Skeletal muscle tissue (tissue), 4 donors: ENCODE measurements around the gene FSTL1. TPM values are rescaled to one million over a fixed set of nuclear protein-coding genes. Genes with fewer than 3 reads are reported as not detected.
A peak's percentile ranks its signal among the peaks of the same experiment; 100 is the strongest.

Experiments
- H3K27ac ChIP-seq: one replicate; pipeline ENCODE4 v1.7.0; 2013; ENCODE audit warnings: mild to moderate bottlenecking, low read depth, low read length, inconsistent platforms
- H3K27me3 ChIP-seq, 3 donors: one replicate each; pipeline ENCODE4 v1.7.0; 2013; ENCODE audit warnings: low read length in 3 of 3; ENCODE audit not compliant: control insufficient read depth in 3 of 3, insufficient read depth in 3 of 3
- H3K36me3 ChIP-seq, 3 donors: one replicate each; pipeline ENCODE4 v1.7.0; 2013; ENCODE audit warnings: low read length in 3 of 3; ENCODE audit not compliant: control insufficient read depth in 3 of 3, insufficient read depth in 3 of 3
- H3K4me1 ChIP-seq, 3 donors: one replicate each; pipeline ENCODE4 v1.7.0; 2013; ENCODE audit warnings: low read length in 3 of 3, mild to moderate bottlenecking in 3 of 3; ENCODE audit not compliant: control insufficient read depth in 3 of 3, insufficient read depth in 3 of 3
- H3K4me3 ChIP-seq, 3 donors: one replicate each; pipeline ENCODE4 v1.7.0; 2013; ENCODE audit warnings: low read length in 3 of 3
- H3K9ac ChIP-seq, 3 donors: one replicate each; pipeline ENCODE4 v1.7.0; 2013; ENCODE audit warnings: low read length in 3 of 3, mild to moderate bottlenecking in 3 of 3, moderate library complexity in 2 of 3, low read depth in 1 of 3
- H3K9me3 ChIP-seq, 3 donors: one replicate each; pipeline ENCODE4 v1.7.0; 2013; ENCODE audit warnings: low read length in 3 of 3; ENCODE audit not compliant: control insufficient read depth in 3 of 3
- total RNA-seq: library from RNA; depleted of rRNA; stranded (reverse); fragments of >200 nt; gene quantifications from one replicate; pipeline ENCODE4 v1.2.3, GENCODE V29; 2014
- donor health status: Osteomylitis.

Gene FSTL1
- total RNA-seq, 1 donor from 2014 or later, result 377 TPM

DNA sequence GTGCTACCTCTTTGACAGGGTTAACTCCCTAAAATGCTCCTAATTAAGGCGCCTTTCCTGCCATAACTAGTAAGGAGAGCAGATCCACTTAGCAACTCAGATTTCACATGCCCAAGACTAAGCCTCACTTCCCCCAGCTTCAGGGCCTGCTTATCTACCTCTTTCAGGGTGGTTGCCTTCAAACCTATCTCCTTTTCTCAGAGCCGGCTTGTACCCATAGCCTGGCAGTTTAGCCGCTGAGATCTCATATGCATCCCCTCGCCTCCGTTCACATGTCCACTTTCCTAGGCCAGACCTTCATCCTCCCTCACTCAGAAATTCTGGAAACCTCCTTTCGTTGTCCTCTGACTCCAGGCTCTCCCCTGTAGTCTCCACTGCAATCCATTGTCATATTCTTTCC lies 1.0 kb upstream of the FSTL1 start:
- H3K36me3 ChIP-seq, result peaks cover 0 to 3% (median 2%) of the 10 kb centered on the region in 3 donors
- H3K27me3 ChIP-seq, result peaks cover 0 to 11% (median 5%) of the 10 kb centered on the region in 3 donors
- peaks cover 7 to 16% (median 7%) of the 10 kb centered on the region in 3 donors for H3K4me1 ChIP-seq
- H3K9me3 ChIP-seq, result no peaks in the 10 kb centered on the region
- peak overlapping the region; percentile 66 for H3K27ac ChIP-seq
- peak overlapping the region in 2 of 3 donors; percentile 33 to 72 for H3K4me3 ChIP-seq
- peak overlapping the region in 1 of 3 donors; percentile 76 for H3K9ac ChIP-seq

- Histone ChIP-seq H3K4me1 (peaks cover 7 to 16% (median 8%) of the 10 kb centered on the region in 3 donors), H3K27ac (peak overlapping the region; percentile 66), H3K9me3 (no peaks in the 10 kb centered on the region), H3K27me3 (peaks cover 0 to 11% (median 5%) of the 10 kb centered on the region in 3 donors), H3K4me3 (peak overlapping the region; percentile 33 to 79 (median 72)), H3K36me3 (peaks cover 0 to 3% (median 2%) of the 10 kb centered on the region in 3 donors), H3K9ac (peak overlapping the region; percentile 12 to 80 (median 76))
Observed at GRCh38 chr3:120451272-120451761, 525 bp upstream of the FSTL1 start.

DNA sequence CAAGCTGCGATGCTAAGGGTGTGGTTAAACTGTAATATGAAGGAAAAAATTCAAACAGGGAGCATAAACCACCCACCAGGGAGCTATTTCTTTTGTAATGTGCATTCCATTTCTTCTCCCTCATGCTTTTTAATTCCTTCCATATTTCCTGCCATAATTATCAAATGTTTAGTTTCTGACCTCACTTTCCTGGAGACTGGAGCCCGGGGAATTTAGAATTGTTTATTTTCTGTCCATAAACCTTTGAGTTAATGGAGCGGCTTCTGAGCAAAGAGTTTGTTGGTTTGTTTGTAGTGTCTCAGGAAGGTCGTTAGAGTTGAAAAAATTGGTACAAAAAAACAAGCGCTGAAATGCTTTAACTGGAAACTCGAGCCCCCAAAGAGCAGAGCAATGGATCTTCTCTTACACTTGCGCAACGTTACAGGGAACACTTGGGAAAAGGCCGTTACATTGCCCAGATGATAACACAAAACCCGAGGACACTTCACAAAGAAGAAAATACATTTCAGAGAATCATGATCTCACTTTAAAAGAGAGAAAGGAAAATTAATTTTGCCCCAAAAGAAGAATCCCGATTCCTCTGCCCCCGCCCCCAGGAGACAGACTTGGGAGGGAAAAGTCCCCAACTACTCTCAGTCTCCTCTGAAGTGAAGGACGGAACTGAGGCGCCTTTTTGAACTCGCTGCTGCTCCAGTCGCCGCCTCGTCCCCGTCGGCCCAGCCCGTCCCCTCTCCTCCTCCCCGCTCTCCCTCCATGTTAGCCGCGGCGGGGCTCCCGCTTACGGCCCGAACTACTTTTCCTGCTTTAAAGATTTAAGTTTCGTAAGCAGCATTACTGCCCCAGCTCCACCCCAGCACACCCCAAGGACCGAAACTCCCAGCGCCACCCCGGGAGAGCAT lies 842 bp downstream of the FSTL1 start:
- peaks cover 7 to 19% (median 8%) of the 10 kb centered on the region in 3 donors for H3K4me1 ChIP-seq
- peaks cover 0 to 3% (median 2%) of the 10 kb centered on the region in 3 donors for H3K36me3 ChIP-seq
- peak overlapping the region; percentile 76 to 80 (median 77) for H3K9ac ChIP-seq
- no peaks in the 10 kb centered on the region for H3K9me3 ChIP-seq
- H3K27ac ChIP-seq, result peak overlapping the region; percentile 82
- peak overlapping the region; percentile 66 to 79 (median 72) for H3K4me3 ChIP-seq
- H3K27me3 ChIP-seq, result peaks cover 0 to 11% (median 5%) of the 10 kb centered on the region in 3 donors

- Histone ChIP-seq H3K27ac (peak overlapping the region; percentile 82), H3K4me3 (peak overlapping the region; percentile 10 to 66 (median 37)), H3K36me3 (peaks cover 0 to 3% (median 2%) of the 10 kb centered on the region in 3 donors), H3K9ac (peak overlapping the region in 1 of 3 donors; percentile 5), H3K4me1 (peaks cover 7 to 19% (median 8%) of the 10 kb centered on the region in 3 donors), H3K9me3 (no peaks in the 10 kb centered on the region), H3K27me3 (peaks cover 0 to 11% (median 5%) of the 10 kb centered on the region in 3 donors)
Observed at GRCh38 chr3:120449251-120449650, 1.5 kb downstream of the FSTL1 start.

- peak overlapping the region; percentile 10 to 66 (median 37) for H3K4me3 ChIP-seq
- peaks cover 7 to 19% (median 13%) of the 10 kb centered on the region in 3 donors for H3K4me1 ChIP-seq
- no peaks in the 10 kb centered on the region for H3K9me3 ChIP-seq
- peak overlapping the region; percentile 82 for H3K27ac ChIP-seq
- H3K9ac ChIP-seq, result peak overlapping the region in 1 of 3 donors; percentile 5
- H3K36me3 ChIP-seq, result peaks cover 0 to 3% (median 2%) of the 10 kb centered on the region in 3 donors
- peaks cover 0 to 11% (median 5%) of the 10 kb centered on the region in 3 donors for H3K27me3 ChIP-seq
Observed at GRCh38 chr3:120448756-120449155, 2.0 kb downstream of the FSTL1 start.

GRCh38 chr3:120446891-120447668 lies 3.7 kb downstream of the FSTL1 start:
- Histone ChIP-seq H3K9me3 (no peaks in the 10 kb centered on the region), H3K9ac (no peak overlapping the region), H3K4me3 (peak overlapping the region in 1 of 3 donors; percentile 8), H3K27ac (peak overlapping the region; percentile 11), H3K27me3 (peaks cover 0 to 11% (median 5%) of the 10 kb centered on the region in 3 donors), H3K4me1 (peaks cover 7 to 20% (median 17%) of the 10 kb centered on the region in 3 donors), H3K36me3 (peaks cover 0 to 3% (median 2%) of the 10 kb centered on the region in 3 donors)

DNA sequence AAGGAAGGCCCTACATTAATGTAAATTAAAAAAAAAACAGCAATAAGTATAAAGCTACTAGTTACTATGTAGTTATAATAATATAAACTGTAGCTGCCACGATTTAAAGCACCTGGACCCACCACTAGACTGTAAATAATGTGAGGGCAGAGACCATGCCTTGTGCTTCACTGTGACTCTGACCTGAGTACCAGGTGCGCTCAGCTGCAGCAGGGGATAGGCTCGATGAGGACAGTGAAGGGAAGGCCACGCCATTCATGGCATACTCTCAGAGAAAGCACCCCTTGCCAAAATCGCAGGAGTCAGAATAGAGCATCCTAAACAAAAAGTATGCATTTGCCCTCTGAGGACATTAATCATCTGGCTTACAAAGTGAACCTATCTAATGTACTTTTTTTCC lies 5.1 kb downstream of the FSTL1 start:
- Histone ChIP-seq H3K36me3 (peaks cover 0 to 3% (median 2%) of the 10 kb centered on the region in 3 donors), H3K4me3 (no peak overlapping the region), H3K4me1 (peaks cover 9 to 29% (median 19%) of the 10 kb centered on the region in 3 donors), H3K9me3 (no peaks in the 10 kb centered on the region), H3K27ac (no peak overlapping the region), H3K27me3 (peaks cover 0 to 6% (median 0%) of the 10 kb centered on the region in 3 donors), H3K9ac (no peak overlapping the region)

DNA sequence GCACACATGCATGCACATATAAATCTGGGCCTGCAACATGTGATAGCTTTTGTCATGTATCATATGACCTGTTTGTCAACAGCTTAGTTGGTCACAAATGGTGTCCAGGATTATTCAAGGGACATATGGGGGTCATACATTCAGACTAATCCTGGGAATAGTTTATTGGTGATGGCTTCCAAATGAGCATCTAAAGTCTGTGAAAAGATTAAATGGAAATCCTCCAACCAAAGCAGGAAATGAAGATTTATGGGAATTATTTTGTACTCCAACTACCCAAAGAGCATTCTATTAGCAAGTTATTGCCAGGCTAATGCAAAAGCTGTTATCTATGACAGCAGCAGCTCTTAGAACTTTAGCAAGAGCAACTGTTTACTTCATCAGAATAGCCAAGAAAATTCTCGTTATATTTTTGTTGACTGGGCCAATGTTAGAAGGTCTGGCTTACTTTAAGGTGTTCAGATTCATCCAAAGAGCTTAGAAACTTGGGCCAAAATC lies 7.1 kb downstream of the FSTL1 start:
- no peak overlapping the region for H3K27ac ChIP-seq
- peaks cover 0 to 5% (median 3%) of the 10 kb centered on the region in 3 donors for H3K36me3 ChIP-seq
- peaks cover 16 to 35% (median 34%) of the 10 kb centered on the region in 3 donors for H3K4me1 ChIP-seq
- H3K9me3 ChIP-seq, result no peaks in the 10 kb centered on the region
- H3K9ac ChIP-seq, result no peak overlapping the region
- no peaks in the 10 kb centered on the region for H3K27me3 ChIP-seq
- H3K4me3 ChIP-seq, result no peak overlapping the region

DNA sequence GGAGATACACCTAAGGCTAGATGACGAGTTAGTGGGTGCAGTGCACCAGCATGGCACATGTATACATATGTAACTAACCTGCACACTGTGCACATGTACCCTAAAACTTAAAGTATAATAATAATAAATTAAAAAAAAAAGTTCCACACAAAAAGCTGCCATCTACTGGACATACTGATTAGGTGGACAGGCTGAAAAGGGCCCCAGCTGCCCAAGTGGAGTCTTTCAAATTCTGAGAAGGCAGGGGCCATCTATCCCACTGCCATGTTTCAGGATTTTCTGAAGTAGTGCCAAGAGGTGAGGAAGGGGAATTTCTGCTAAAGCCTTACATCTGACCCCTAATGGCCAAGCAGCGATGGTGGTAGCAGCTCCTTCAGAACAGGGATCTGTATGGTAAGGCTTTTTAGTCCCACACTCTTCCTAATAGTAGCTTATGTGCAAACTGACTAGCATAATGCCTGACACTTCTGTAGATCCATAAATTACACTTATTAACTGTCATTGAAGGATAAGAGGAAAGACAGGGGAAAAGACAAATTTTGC lies 7.7 kb downstream of the FSTL1 start:
- Histone ChIP-seq H3K36me3 (peaks cover 0 to 5% (median 3%) of the 10 kb centered on the region in 3 donors), H3K27ac (no peak overlapping the region), H3K4me3 (no peak overlapping the region), H3K9ac (no peak overlapping the region), H3K9me3 (no peaks in the 10 kb centered on the region), H3K27me3 (no peaks in the 10 kb centered on the region), H3K4me1 (peaks cover 19 to 37% (median 34%) of the 10 kb centered on the region in 3 donors)
